GM18868 (cell line): ENCODE results near the gene PBX3.

Source experiments
- ATAC-seq: cut with Tn5 transposase; IDR thresholded peaks from one replicate; pipeline ENCODE4 v1.9.1; 2021; ENCODE audit warnings: mild to moderate bottlenecking, moderate library complexity; ENCODE audit not compliant: unreplicated experiment

Gene PBX3

GRCh38 chr9:125748446-125749099 lies 1.4 kb downstream of the PBX3 start:
- ATAC-seq, result no peak

DNA sequence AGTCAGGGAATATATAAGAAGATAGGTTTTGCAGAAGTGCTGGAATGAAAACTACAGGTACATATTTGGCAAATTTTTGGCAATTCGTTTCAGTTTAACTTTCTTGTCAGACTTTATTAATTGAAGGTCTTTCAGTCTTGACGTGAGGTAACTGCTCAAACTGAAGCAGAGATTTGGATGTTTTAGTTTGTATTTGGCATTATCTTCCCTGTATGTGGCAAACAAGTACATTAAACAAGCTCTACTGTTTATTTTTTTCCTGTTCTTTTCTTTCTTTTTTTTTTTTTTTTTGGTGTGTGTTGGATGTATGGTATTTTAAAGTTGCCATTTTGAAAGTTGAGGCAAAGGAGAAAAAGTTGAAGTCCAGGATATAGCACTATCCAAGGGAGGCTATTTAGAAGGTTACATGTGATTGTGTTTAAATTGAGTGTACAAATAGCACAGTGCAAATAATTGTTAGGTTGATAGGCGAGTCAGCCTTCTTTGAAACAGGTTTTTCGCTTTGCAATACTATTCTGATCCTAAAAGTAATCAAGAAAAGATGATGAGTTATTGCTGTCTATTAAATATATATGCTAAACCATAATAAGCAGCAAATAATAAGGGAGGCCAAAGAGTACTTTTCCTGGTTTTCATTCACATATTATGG lies 2.2 kb downstream of the PBX3 start:
- no peak for ATAC-seq

- no peak for ATAC-seq
Measured at GRCh38 chr9:125749951-125750626, 2.9 kb downstream of the PBX3 start.

GRCh38 chr9:125750627-125751011 lies 3.4 kb downstream of the PBX3 start:
- ATAC-seq, result no peak

- ATAC-seq, result no peak
Measured at GRCh38 chr9:125752070-125752628, 5.0 kb downstream of the PBX3 start.

- no peak for ATAC-seq
Measured at GRCh38 chr9:125754096-125754495, 6.9 kb downstream of the PBX3 start.

DNA sequence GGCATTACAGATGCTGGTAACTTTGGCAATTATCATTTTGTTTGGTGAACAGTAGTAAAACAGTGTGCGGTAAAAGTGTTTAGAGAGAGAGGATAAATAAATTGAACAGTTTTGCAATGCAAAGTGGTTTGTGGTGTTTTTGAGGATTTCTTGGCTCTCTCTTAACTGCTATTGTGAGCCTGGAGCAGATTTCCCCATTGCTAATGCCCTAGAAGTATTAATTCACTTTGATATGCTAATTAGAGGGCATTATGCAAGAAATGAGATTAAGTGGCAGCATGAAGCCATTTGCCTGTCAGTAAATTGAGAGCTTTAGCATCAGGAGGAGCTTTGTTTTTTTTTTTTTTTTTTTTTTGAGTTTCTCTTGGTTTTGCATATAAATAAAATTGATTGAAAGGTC lies 8.2 kb downstream of the PBX3 start:
- ATAC-seq, result no peak

DNA sequence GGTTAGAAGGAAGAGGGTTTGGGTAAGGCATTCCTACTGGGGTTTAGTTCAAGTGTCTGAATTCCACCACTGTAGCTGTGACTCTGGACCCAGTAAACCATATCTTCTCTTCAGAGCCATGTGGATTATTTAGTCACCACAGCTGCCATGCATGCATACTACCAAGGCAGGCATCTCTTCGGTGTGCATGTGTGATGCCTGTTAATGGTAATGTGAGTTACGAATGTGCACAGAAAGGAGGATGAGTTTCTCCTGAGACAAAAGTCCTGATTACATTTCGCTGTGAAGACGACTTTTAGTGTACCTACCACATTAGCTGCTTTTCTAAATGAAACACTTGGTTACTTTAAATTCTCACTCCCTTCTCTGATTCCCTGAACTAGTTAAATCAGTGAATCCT lies 9.3 kb downstream of the PBX3 start:
- ATAC-seq, result no peak

DNA sequence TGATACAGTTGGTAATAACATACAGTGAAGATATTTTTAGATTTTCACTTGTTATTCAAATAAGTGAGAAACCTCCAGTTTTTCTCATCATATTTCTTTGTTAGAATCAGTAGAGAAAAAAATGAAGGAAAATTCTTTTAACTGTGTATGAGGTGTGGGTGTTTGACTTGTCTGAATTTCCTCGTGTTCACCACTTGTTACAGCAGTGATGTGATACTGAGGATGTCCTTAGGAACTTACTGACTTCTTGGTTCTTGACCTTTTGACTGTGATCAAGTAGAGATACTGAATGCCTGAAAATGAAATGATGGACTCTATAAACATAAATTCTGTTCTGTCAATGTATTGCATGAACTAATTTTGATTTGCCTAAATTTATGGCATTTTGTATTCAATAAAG lies 10.7 kb downstream of the PBX3 start:
- ATAC-seq, result no peak

DNA sequence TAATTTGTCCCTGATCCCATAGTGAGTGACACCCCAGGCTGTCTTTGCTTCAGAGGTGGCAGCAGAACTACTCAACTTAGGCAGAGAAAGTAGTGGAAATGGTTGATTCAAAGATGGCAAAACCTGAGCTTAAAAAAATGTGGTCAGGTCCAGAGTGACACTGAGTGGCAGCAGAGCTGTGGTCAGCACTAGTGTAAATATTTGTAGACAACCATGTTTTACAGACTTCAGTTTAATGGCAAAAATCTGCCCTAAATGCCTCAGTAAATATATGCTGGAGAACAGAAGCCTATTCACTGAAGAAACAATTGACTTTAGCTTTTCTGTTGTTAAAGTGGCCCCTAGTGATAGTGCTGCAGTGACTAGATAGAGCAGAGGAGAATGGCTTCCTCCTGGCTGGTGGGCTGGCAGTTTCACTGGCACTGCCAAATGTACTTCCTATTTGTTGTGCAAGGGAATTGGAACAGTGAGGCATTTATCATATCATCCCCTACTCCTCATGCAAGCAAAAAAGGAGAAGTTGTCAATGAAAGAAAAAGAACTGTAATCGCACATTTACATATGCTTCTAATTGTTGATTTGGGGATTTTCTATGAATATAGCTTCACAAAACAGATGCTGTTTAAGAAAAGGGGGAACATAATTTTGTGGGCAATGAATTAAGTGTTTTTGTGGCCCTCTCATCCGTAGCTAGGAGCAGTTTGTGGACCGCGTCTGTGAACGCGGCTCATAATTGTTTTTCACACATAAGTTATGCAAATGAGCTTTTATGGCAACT lies 12.0 kb downstream of the PBX3 start:
- ATAC-seq, result no peak

DNA sequence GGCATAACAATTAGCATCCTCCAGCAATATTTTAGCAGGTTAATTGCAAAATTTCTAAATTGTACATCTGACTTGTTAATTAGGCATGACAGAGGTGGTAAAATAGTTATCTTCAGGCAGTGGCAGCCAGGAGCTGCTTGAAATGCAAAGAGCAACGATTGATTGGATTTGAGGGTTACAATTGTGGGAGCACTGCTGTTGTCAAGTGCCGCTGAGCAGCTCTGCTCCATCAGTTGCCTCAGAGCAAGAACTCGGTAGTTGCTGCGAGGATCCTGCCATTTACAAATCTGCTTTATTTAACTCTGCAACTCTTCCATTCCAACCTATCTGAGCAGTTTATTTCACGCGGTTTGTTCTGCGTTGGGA lies 12.6 kb downstream of the PBX3 start:
- no peak for ATAC-seq

- ATAC-seq, result no peak
Measured at GRCh38 chr9:125760537-125760936, 13.4 kb downstream of the PBX3 start.

DNA sequence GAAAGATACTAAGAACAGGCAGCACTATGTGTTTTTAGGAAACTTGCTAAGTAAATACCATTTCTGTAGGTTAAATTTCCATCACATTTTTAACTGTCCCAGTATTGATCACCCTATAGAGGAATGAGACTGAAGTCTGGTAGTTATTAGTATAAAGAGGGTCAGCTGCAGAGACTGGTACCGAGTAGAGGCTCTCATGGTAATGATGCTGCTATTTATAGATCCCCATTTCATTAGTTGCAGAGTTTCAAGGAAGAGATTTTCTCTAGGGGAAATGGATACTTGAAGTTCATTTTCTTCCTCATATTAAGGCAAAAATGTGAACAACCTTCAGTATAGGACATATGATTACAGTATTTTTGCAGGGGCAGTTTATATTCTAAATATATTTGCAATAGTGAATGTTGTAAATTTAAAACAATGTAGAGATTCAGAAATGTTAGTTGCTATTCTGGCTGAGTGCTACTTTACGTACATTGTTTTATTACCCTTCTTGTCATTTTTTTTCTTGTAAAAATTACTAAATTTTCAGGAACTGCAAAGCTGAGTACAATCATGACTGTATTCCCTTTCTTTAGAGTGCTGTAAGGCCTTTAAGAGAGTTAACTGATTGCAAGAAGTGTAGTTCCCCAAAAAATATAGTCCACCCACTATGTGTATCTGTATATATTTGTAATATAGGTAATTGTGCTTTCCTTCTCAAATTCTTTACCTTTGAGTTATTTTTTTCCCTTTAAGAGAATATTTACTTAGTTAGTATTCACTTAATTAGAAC lies 14.7 kb downstream of the PBX3 start:
- ATAC-seq, result no peak

DNA sequence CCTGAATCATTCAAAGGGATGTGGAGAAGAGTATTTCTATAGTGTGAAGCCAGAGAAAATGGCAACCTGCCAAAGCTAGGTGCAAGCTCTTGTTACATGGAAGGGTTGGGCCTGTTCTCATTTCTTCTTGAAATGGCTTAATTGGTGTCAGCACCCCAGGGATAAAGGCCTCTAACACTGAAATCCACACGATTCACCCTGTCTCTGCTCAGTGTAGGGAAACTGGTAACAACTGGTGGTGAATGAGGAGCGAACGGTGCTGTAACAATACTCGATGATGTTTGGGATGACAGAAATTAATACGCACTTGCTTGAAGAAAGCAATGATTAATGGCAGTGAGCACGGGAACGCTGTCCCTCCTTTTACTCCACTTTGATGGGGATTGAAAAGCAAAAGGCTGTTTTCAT lies 16.2 kb downstream of the PBX3 start:
- no peak for ATAC-seq

DNA sequence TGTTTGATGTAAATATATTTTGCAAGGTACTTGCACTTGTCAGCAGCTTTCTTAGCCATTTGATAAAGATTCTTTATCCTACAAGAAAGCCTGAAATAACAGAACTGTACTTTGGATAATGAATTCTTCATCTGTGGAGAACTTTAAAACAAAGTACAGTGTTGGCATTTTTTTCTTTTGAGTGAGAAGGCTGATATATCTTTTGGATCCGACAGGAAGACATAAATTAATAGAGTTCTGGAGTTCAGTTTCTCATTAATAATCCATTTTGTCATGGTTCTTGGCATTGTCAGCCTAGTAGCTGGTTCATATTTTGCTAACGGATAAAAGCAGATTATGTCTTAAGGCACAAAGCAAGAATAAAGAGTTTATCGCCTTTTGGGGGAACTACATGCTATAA lies 17.0 kb downstream of the PBX3 start:
- ATAC-seq, result no peak

GRCh38 chr9:125766468-125767221 lies 19.5 kb downstream of the PBX3 start:
- ATAC-seq, result no peak

GRCh38 chr9:125767349-125767748 lies 20.2 kb downstream of the PBX3 start:
- no peak for ATAC-seq

DNA sequence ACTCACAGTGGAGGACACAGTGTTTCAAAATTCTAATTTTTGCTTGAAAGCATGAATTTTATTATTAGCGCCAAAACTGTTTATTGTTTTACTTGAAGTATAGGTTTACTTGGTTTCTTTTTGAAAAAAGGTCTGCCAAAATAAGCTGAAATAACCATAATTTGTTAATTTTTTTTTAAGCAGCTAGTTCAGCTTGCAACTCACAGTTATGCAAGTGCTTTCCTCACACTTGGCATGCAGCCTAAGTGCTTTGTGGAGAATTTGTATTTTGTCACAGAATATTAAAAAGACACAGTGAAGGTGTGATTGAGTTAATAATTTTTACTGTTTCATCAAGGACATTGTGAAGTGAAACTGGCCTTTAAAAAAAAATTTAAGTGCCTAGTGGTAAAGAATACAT lies 21.6 kb downstream of the PBX3 start:
- ATAC-seq, result no peak

DNA sequence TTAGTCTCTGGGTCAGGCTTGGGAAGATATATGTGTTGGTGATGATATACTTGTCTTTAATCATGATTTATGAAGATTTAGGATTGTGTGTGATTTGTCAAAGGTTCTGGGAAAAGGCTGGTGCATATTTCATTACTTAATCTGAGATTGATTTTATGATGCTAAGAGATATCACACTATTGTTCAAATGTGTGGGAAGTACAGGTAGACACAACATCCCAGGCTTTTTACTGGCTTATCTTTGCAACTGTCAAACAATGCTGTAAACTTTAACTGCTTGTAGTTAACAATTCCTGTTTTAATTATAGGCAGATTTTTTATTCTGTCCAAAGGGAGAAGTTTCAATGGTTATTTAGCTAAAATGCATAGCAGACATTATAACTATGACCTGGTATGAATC lies 23.9 kb downstream of the PBX3 start:
- ATAC-seq, result no peak

DNA sequence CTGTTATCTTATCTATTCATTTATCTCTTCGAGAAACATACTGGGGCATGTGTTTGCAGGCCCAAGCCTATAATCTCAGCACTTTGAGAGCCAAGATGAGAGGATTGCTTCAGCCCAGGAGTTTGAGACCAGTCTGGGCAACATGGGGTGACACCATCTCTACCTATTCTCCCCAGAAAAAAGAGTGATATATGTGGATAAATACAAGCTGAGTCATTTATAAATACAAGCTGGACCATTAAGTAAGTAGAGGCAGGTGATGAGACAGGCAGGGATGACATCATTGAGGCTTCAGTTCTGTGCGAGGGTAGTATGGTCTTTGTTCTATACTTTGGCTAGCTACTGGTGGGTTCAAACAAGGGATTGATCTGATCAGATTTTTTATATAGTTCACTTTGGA lies 25.6 kb downstream of the PBX3 start:
- no peak for ATAC-seq
